ENCODE data around the gene NPEPL1. TPM values are rescaled to one million over a fixed set of nuclear protein-coding genes. Genes with fewer than 3 reads are reported as not detected.
"Not testable (repeated sequence)": the region's sequence is repeated elsewhere in the genome, so short reads cannot be mapped to it uniquely, and the experiment has no call there.

Gene NPEPL1
- total RNA-seq, 1 experiment from 2014 or later, result 18.1 TPM

GRCh38 chr20:58749979-58750378 lies 57.4 kb downstream of the NPEPL1 start:
- Mint-ChIP-seq H3K4me3 (ENCODE audit: low read depth, unreplicated experiment) (no peak overlapping the region), H3K27me3 (ENCODE audit: unreplicated experiment) (peaks cover 100% of the 10 kb centered on the region), H3K9me3 (ENCODE audit: low read depth, unreplicated experiment) (no peaks in the 10 kb centered on the region), H3K27ac (ENCODE audit: unreplicated experiment) (no peak overlapping the region), H3K4me1 (ENCODE audit: low read depth, unreplicated experiment) (no peaks in the 10 kb centered on the region), H3K36me3 (ENCODE audit: insufficient read depth, unreplicated experiment) (no peaks in the 10 kb centered on the region)
- CTCF ChIA-PET, result interaction anchor here (0.6 to 0.8 kb wide), 2 partner anchors 15 to 352 kb away, joined by 3 to 5 read pairs; no protein-coding TSS in a partner anchor
- no peak for TF ChIP-seq CTCF (IDR thresholded peaks at IDR 0.05; ENCODE audit: unreplicated experiment)
- no TSS peak for BruUV-seq (replicated peaks)
- intact Hi-C loops (cut with micrococcal nuclease; ENCODE audit: unreplicated experiment), result no loop called here
- DNase-seq, result no peak

GRCh38 chr20:58750706-58751105 lies 58.1 kb downstream of the NPEPL1 start:
- BruUV-seq (replicated peaks); H3K36me3 Mint-ChIP-seq (ENCODE audit: insufficient read depth, unreplicated experiment); CTCF ChIA-PET; DNase-seq; H3K9me3 Mint-ChIP-seq (ENCODE audit: low read depth, unreplicated experiment); H3K4me1 Mint-ChIP-seq (ENCODE audit: low read depth, unreplicated experiment); intact Hi-C loops (cut with micrococcal nuclease; ENCODE audit: unreplicated experiment); H3K27ac Mint-ChIP-seq (ENCODE audit: unreplicated experiment); H3K4me3 Mint-ChIP-seq (ENCODE audit: low read depth, unreplicated experiment): not testable (repeated sequence)
- H3K27me3 Mint-ChIP-seq (ENCODE audit: unreplicated experiment), result peaks cover 100% of the 10 kb centered on the region

- H3K27me3 Mint-ChIP-seq (ENCODE audit: unreplicated experiment), result peaks cover 100% of the 10 kb centered on the region
Observed at GRCh38 chr20:58751979-58752378, 59.4 kb downstream of the NPEPL1 start.

DNA sequence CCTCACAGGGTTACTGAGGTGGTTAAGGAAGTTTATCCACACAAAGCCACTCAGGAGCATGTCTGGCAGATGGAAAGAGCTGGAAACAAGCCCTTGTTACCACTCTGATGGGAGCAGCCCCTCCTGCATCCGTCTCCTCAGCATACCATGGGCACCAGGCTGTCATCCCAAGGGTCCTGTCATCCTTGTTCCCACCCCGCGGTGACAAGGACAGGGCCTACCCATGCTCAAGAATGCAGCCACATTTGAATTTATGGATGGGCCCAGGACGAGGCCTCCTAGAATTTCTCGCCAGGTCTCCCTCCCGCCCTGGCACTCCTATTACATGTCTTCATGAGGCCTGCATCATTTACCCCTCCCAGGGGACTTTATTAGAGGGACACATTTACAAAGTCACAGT lies 60.0 kb downstream of the NPEPL1 start:
- DNase-seq, result no peak
- no peaks in the 10 kb centered on the region for H3K36me3 Mint-ChIP-seq (ENCODE audit: insufficient read depth, unreplicated experiment)
- intact Hi-C loops (cut with micrococcal nuclease; ENCODE audit: unreplicated experiment), result no loop called here
- peaks cover 100% of the 10 kb centered on the region for H3K27me3 Mint-ChIP-seq (ENCODE audit: unreplicated experiment)
- no peaks in the 10 kb centered on the region for H3K9me3 Mint-ChIP-seq (ENCODE audit: low read depth, unreplicated experiment)
- H3K27ac Mint-ChIP-seq (ENCODE audit: unreplicated experiment), result no peak overlapping the region
- no TSS peak for BruUV-seq (replicated peaks)
- no peak for TF ChIP-seq CTCF (IDR thresholded peaks at IDR 0.05; ENCODE audit: unreplicated experiment)
- no peaks in the 10 kb centered on the region for H3K4me1 Mint-ChIP-seq (ENCODE audit: low read depth, unreplicated experiment)
- no peak overlapping the region for H3K4me3 Mint-ChIP-seq (ENCODE audit: low read depth, unreplicated experiment)
- CTCF ChIA-PET, result no interaction called here

More at GRCh38 chr20:58751979-58752378, 59.4 kb downstream of the NPEPL1 start:
- H3K4me1 Mint-ChIP-seq (ENCODE audit: low read depth, unreplicated experiment), result no peaks in the 10 kb centered on the region
- H3K27ac Mint-ChIP-seq (ENCODE audit: unreplicated experiment), result no peak overlapping the region
- CTCF ChIA-PET, result no interaction called here
- intact Hi-C loops (cut with micrococcal nuclease; ENCODE audit: unreplicated experiment), result no loop called here
- no peak for DNase-seq
- TF ChIP-seq CTCF (IDR thresholded peaks at IDR 0.05; ENCODE audit: unreplicated experiment), result no peak
- no peaks in the 10 kb centered on the region for H3K9me3 Mint-ChIP-seq (ENCODE audit: low read depth, unreplicated experiment)
- H3K36me3 Mint-ChIP-seq (ENCODE audit: insufficient read depth, unreplicated experiment), result no peaks in the 10 kb centered on the region
- no peak overlapping the region for H3K4me3 Mint-ChIP-seq (ENCODE audit: low read depth, unreplicated experiment)
- no TSS peak for BruUV-seq (replicated peaks)

GRCh38 chr20:58753267-58753921 lies 60.8 kb downstream of the NPEPL1 start:
- Mint-ChIP-seq H3K36me3 (ENCODE audit: insufficient read depth, unreplicated experiment) (no peaks in the 10 kb centered on the region), H3K27me3 (ENCODE audit: unreplicated experiment) (peaks cover 100% of the 10 kb centered on the region), H3K9me3 (ENCODE audit: low read depth, unreplicated experiment) (no peaks in the 10 kb centered on the region), H3K4me3 (ENCODE audit: low read depth, unreplicated experiment) (no peak overlapping the region), H3K4me1 (ENCODE audit: low read depth, unreplicated experiment) (no peaks in the 10 kb centered on the region), H3K27ac (ENCODE audit: unreplicated experiment) (no peak overlapping the region)
- CTCF ChIA-PET, result no interaction called here
- no peak for DNase-seq
- TF ChIP-seq CTCF (IDR thresholded peaks at IDR 0.05; ENCODE audit: unreplicated experiment), result no peak
- intact Hi-C loops (cut with micrococcal nuclease; ENCODE audit: unreplicated experiment), result no loop called here
- BruUV-seq (replicated peaks), result no TSS peak

Data from Calu3 (cell line).